ENCODE data around the gene CDC42SE1.
A peak's percentile ranks its signal among the peaks of the same experiment; 100 is the strongest.

Gene CDC42SE1

GRCh38 chr1:151051356-151052009, 7.9 kb downstream of the CDC42SE1 start:
- DNase-seq: no peak

GRCh38 chr1:151050051-151050688, 9.3 kb downstream of the CDC42SE1 start:
- no peak for DNase-seq

GRCh38 chr1:151049458-151049857, 10.0 kb downstream of the CDC42SE1 start:
- no peak for DNase-seq

- DNase-seq: no peak
Observed at GRCh38 chr1:151048645-151049032, 10.8 kb downstream of the CDC42SE1 start.

GRCh38 chr1:151047925-151048644, 11.3 kb downstream of the CDC42SE1 start:
- peak; percentile 75 for DNase-seq

- DNase-seq: peak; percentile 83
Observed at GRCh38 chr1:151047591-151047924, 11.9 kb downstream of the CDC42SE1 start, which contains the start of gene C1orf56. C1orf56 (plus strand) TSS chr1:151047751; CDS start chr1:151047848, 97 bp downstream.

GRCh38 chr1:151043163-151043562, 16.3 kb downstream of the CDC42SE1 start:
- no peak for DNase-seq

- no peak for DNase-seq
Observed at GRCh38 chr1:151039521-151039920, 19.9 kb downstream of the CDC42SE1 start.

- no peak for DNase-seq
Observed at GRCh38 chr1:151037032-151037431, 22.4 kb downstream of the CDC42SE1 start.

GRCh38 chr1:151036356-151036755, 23.1 kb downstream of the CDC42SE1 start, which contains the start of gene BNIPL:
BNIPL (plus strand) TSS chr1:151036586; CDS start chr1:151036726, 140 bp downstream.
- no peak for DNase-seq

GRCh38 chr1:151035167-151035566, 24.3 kb downstream of the CDC42SE1 start:
- DNase-seq: no peak

GRCh38 chr1:151032164-151032563, 27.3 kb downstream of the CDC42SE1 start:
- DNase-seq: no peak

- no peak for DNase-seq
Observed at GRCh38 chr1:151026460-151026859, 33.0 kb downstream of the CDC42SE1 start.

GRCh38 chr1:151024540-151025146, 34.8 kb downstream of the CDC42SE1 start:
- DNase-seq: peak; percentile 52

GRCh38 chr1:151013518-151013917, 45.9 kb downstream of the CDC42SE1 start:
- DNase-seq: no peak

- DNase-seq: no peak
Observed at GRCh38 chr1:151012684-151013471, 46.5 kb downstream of the CDC42SE1 start.

GRCh38 chr1:151011154-151011850, 48.1 kb downstream of the CDC42SE1 start:
- no peak for DNase-seq

- no peak for DNase-seq
Observed at GRCh38 chr1:151010346-151010726, 49.1 kb downstream of the CDC42SE1 start.

- DNase-seq: no peak
Observed at GRCh38 chr1:151009674-151010345, 49.6 kb downstream of the CDC42SE1 start.

GRCh38 chr1:151009206-151009587, 50.2 kb downstream of the CDC42SE1 start:
- DNase-seq: no peak
